ENCODE data around the gene LAMA3. TPM values are rescaled to one million over a fixed set of nuclear protein-coding genes. Genes with fewer than 3 reads are reported as not detected.
A peak's percentile ranks its signal among the peaks of the same experiment; 100 is the strongest.

LAMA3 gene
- total RNA-seq, 1 donor from 2014 or later = not detected

- Mint-ChIP-seq H3K27ac (no peak overlapping the region), H3K4me1 (peaks cover 71% of the 10 kb centered on the region), H3K9me3 (no peaks in the 10 kb centered on the region), H3K4me3 (no peak overlapping the region), H3K36me3 (ENCODE audit: low read depth) (peaks cover 3% of the 10 kb centered on the region), H3K27me3 (peaks cover 27% of the 10 kb centered on the region)
- DNase-seq = no peak
- intact Hi-C loops (cut with micrococcal nuclease) = loop anchor here (1.0 kb wide), 1 partner anchor 10 kb away; no protein-coding TSS in a partner anchor
These were observed 249.7 kb downstream of the LAMA3 start for GRCh38 chr18:23938901-23939341.

- H3K4me3 Mint-ChIP-seq = no peak overlapping the region
- DNase-seq = no peak
- H3K27me3 Mint-ChIP-seq = peaks cover 30% of the 10 kb centered on the region
- peaks cover 71% of the 10 kb centered on the region for H3K4me1 Mint-ChIP-seq
- intact Hi-C loops (cut with micrococcal nuclease) = no loop called here
- peaks cover 3% of the 10 kb centered on the region for H3K36me3 Mint-ChIP-seq (ENCODE audit: low read depth)
- no peaks in the 10 kb centered on the region for H3K9me3 Mint-ChIP-seq
- no peak overlapping the region for H3K27ac Mint-ChIP-seq
These were observed 250.1 kb downstream of the LAMA3 start for GRCh38 chr18:23939366-23939765.

GRCh38 chr18:23939896-23940295 lies 250.6 kb downstream of the LAMA3 start:
- no peak overlapping the region for H3K4me3 Mint-ChIP-seq
- peaks cover 68% of the 10 kb centered on the region for H3K4me1 Mint-ChIP-seq
- H3K27ac Mint-ChIP-seq = no peak overlapping the region

GRCh38 chr18:23941791-23942190 lies 252.5 kb downstream of the LAMA3 start:
- Mint-ChIP-seq H3K4me1 (peaks cover 51% of the 10 kb centered on the region), H3K36me3 (ENCODE audit: low read depth) (peaks cover 3% of the 10 kb centered on the region), H3K27ac (no peak overlapping the region), H3K27me3 (peaks cover 34% of the 10 kb centered on the region), H3K4me3 (no peak overlapping the region), H3K9me3 (no peaks in the 10 kb centered on the region)
- no peak for DNase-seq
- intact Hi-C loops (cut with micrococcal nuclease) = loop anchor here (2.0 to 5.0 kb wide), 4 partner anchors 13 to 116 kb away; no protein-coding TSS in a partner anchor

More at GRCh38 chr18:23939896-23940295, 250.6 kb downstream of the LAMA3 start:
- peaks cover 31% of the 10 kb centered on the region for H3K27me3 Mint-ChIP-seq
- intact Hi-C loops (cut with micrococcal nuclease) = loop anchor here (5.0 kb wide), 1 partner anchor 117 kb away; no protein-coding TSS in a partner anchor
- H3K36me3 Mint-ChIP-seq (ENCODE audit: low read depth) = peaks cover 3% of the 10 kb centered on the region
- DNase-seq = no peak
- no peaks in the 10 kb centered on the region for H3K9me3 Mint-ChIP-seq

GRCh38 chr18:23943104-23943503 lies 253.9 kb downstream of the LAMA3 start:
- intact Hi-C loops (cut with micrococcal nuclease) = loop anchor here (2.0 to 5.0 kb wide), 4 partner anchors 14 to 114 kb away; no protein-coding TSS in a partner anchor
- Mint-ChIP-seq H3K27me3 (peaks cover 38% of the 10 kb centered on the region), H3K9me3 (no peaks in the 10 kb centered on the region), H3K36me3 (ENCODE audit: low read depth) (peaks cover 3% of the 10 kb centered on the region), H3K27ac (peak overlapping the region; percentile 2), H3K4me3 (peak overlapping the region; percentile 56), H3K4me1 (peaks cover 40% of the 10 kb centered on the region)
- peak; percentile 85 for DNase-seq

- Mint-ChIP-seq H3K4me1 (peaks cover 31% of the 10 kb centered on the region), H3K27ac (no peak overlapping the region), H3K36me3 (ENCODE audit: low read depth) (peaks cover 3% of the 10 kb centered on the region), H3K4me3 (no peak overlapping the region), H3K9me3 (no peaks in the 10 kb centered on the region), H3K27me3 (peaks cover 41% of the 10 kb centered on the region)
- intact Hi-C loops (cut with micrococcal nuclease) = loop anchor here (2.0 to 5.0 kb wide), 4 partner anchors 15 to 113 kb away; no protein-coding TSS in a partner anchor
- no peak for DNase-seq
These were observed 254.8 kb downstream of the LAMA3 start for GRCh38 chr18:23943903-23944624.

- Mint-ChIP-seq H3K4me3 (no peak overlapping the region), H3K27me3 (peaks cover 35% of the 10 kb centered on the region), H3K9me3 (no peaks in the 10 kb centered on the region), H3K27ac (no peak overlapping the region), H3K36me3 (ENCODE audit: low read depth) (peaks cover 3% of the 10 kb centered on the region), H3K4me1 (peaks cover 24% of the 10 kb centered on the region)
- intact Hi-C loops (cut with micrococcal nuclease) = loop anchor here (5.0 kb wide), 1 partner anchor 37 kb away; no protein-coding TSS in a partner anchor
- DNase-seq = no peak
These were observed 256.3 kb downstream of the LAMA3 start for GRCh38 chr18:23945416-23946079.

- Mint-ChIP-seq H3K27ac (no peak overlapping the region), H3K4me1 (no peaks in the 10 kb centered on the region), H3K27me3 (peaks cover 32% of the 10 kb centered on the region), H3K9me3 (no peaks in the 10 kb centered on the region), H3K36me3 (ENCODE audit: low read depth) (no peaks in the 10 kb centered on the region), H3K4me3 (no peak overlapping the region)
- no peak for DNase-seq
- intact Hi-C loops (cut with micrococcal nuclease) = loop anchor here (5.0 kb wide), 1 partner anchor 32 kb away; no protein-coding TSS in a partner anchor
These were observed 260.6 kb downstream of the LAMA3 start for GRCh38 chr18:23949863-23950262.

GRCh38 chr18:23950644-23951043 lies 261.4 kb downstream of the LAMA3 start:
- H3K4me3 Mint-ChIP-seq = no peak overlapping the region
- no peak for DNase-seq
- no peaks in the 10 kb centered on the region for H3K36me3 Mint-ChIP-seq (ENCODE audit: low read depth)
- H3K4me1 Mint-ChIP-seq = no peaks in the 10 kb centered on the region
- H3K27ac Mint-ChIP-seq = no peak overlapping the region
- H3K27me3 Mint-ChIP-seq = peaks cover 32% of the 10 kb centered on the region
- intact Hi-C loops (cut with micrococcal nuclease) = no loop called here
- H3K9me3 Mint-ChIP-seq = no peaks in the 10 kb centered on the region

- Mint-ChIP-seq H3K27me3 (peaks cover 30% of the 10 kb centered on the region), H3K4me1 (no peaks in the 10 kb centered on the region), H3K27ac (no peak overlapping the region), H3K4me3 (no peak overlapping the region), H3K36me3 (ENCODE audit: low read depth) (no peaks in the 10 kb centered on the region), H3K9me3 (no peaks in the 10 kb centered on the region)
- intact Hi-C loops (cut with micrococcal nuclease) = no loop called here
- DNase-seq = no peak
These were observed 262.0 kb downstream of the LAMA3 start for GRCh38 chr18:23951206-23951605.

- H3K4me1 Mint-ChIP-seq = peaks cover 1% of the 10 kb centered on the region
- H3K27ac Mint-ChIP-seq = no peak overlapping the region
- intact Hi-C loops (cut with micrococcal nuclease) = no loop called here
- H3K4me3 Mint-ChIP-seq = no peak overlapping the region
- no peaks in the 10 kb centered on the region for H3K9me3 Mint-ChIP-seq
- H3K36me3 Mint-ChIP-seq (ENCODE audit: low read depth) = no peaks in the 10 kb centered on the region
- no peak for DNase-seq
- H3K27me3 Mint-ChIP-seq = peaks cover 34% of the 10 kb centered on the region
These were observed 264.7 kb downstream of the LAMA3 start for GRCh38 chr18:23953984-23954383.

GRCh38 chr18:23956483-23956882 lies 267.2 kb downstream of the LAMA3 start:
- peaks cover 1% of the 10 kb centered on the region for H3K4me1 Mint-ChIP-seq
- no peaks in the 10 kb centered on the region for H3K9me3 Mint-ChIP-seq
- H3K27ac Mint-ChIP-seq = no peak overlapping the region
- H3K4me3 Mint-ChIP-seq = no peak overlapping the region
- no peak for DNase-seq
- peaks cover 32% of the 10 kb centered on the region for H3K27me3 Mint-ChIP-seq
- intact Hi-C loops (cut with micrococcal nuclease) = no loop called here
- no peaks in the 10 kb centered on the region for H3K36me3 Mint-ChIP-seq (ENCODE audit: low read depth)

GRCh38 chr18:23958036-23958435 lies 268.8 kb downstream of the LAMA3 start:
- H3K27me3 Mint-ChIP-seq = peaks cover 26% of the 10 kb centered on the region
- no peak overlapping the region for H3K4me3 Mint-ChIP-seq
- no peak overlapping the region for H3K27ac Mint-ChIP-seq
- H3K9me3 Mint-ChIP-seq = no peaks in the 10 kb centered on the region
- DNase-seq = no peak
- intact Hi-C loops (cut with micrococcal nuclease) = no loop called here
- H3K36me3 Mint-ChIP-seq (ENCODE audit: low read depth) = no peaks in the 10 kb centered on the region
- peaks cover 1% of the 10 kb centered on the region for H3K4me1 Mint-ChIP-seq

Measured in activated CD4-positive, alpha-beta T cell treated with anti-CD3 and anti-CD28 coated beads, Interleukin-2, amount 10 ng/mL, durations not matched to agents 24 days and 14 days (primary cell).